Upper lobe of right lung (tissue), 1 donor: ENCODE data around the gene FUS. TPM values are rescaled to one million over a fixed set of nuclear protein-coding genes. Genes with fewer than 3 reads are reported as not detected.

Source experiments
- ATAC-seq: fragments of 200-7000 bp; cut with Tn5 transposase; one replicate; pipeline ENCODE4 v1.9.1; 2020; ENCODE audit warnings: mild to moderate bottlenecking, moderate library complexity
- DNase-seq: peaks from one replicate; pipeline ENCODE4 v3.0.0-alpha.2; 2020
- H3K27ac ChIP-seq: fragments of 200-600 bp; one replicate; pipeline ENCODE4 v1.8.0; 2022
- H3K27me3 ChIP-seq: fragments of 200-600 bp; one replicate; pipeline ENCODE4 v1.8.0; 2022; ENCODE audit warnings: mild to moderate bottlenecking
- H3K36me3 ChIP-seq: fragments of 200-600 bp; one replicate; pipeline ENCODE4 v1.8.0; 2022
- H3K4me1 ChIP-seq: fragments of 200-600 bp; one replicate; pipeline ENCODE4 v1.8.0; 2022
- H3K4me3 ChIP-seq: fragments of 200-600 bp; one replicate; pipeline ENCODE4 v1.8.0; 2022; ENCODE audit warnings: mild to moderate bottlenecking
- H3K9me3 ChIP-seq: fragments of 200-600 bp; one replicate; pipeline ENCODE4 v1.8.0; 2022
- CTCF ChIP-seq: fragments of 200-600 bp; IDR thresholded peaks from one replicate; pipeline ENCODE4 v1.8.0; 2022; ENCODE audit warnings: antibody characterized with exemption
- intact Hi-C: fragments of 100-400 bp; cut with DNase I; formaldehyde crosslinking; loops from one replicate; pipeline ENCODE4 v1.11.0; 2022
- total RNA-seq: library from RNA; stranded (reverse); fragmentation: NEBNext Ultra II Directional; extraction: Animal tissue kit (Norgen Biotek cat#: 25700); gene quantifications from one replicate; pipeline ENCODE4 v1.2.1, GENCODE V29; 2021
- donor health status: DM: no; HTN: yes; CAD: no; lungs with severe emphysema.

FUS gene
- total RNA-seq, 1 donor from 2014 or later, result 175 TPM

- DNase-seq (no peak), ATAC-seq (no peak)
- no peaks in the 10 kb centered on the region for H3K9me3 ChIP-seq
- intact Hi-C loops, result no loop called here
- H3K4me1 ChIP-seq, result peaks cover 28% of the 10 kb centered on the region
- no peak for TF ChIP-seq CTCF
- H3K4me3 ChIP-seq, result peak overlapping the region; percentile 83
- H3K27ac ChIP-seq, result no peak overlapping the region
- H3K36me3 ChIP-seq, result peaks cover 53% of the 10 kb centered on the region
- H3K27me3 ChIP-seq, result no peaks in the 10 kb centered on the region
Observed at GRCh38 chr16:31182391-31182790, 2.5 kb downstream of the FUS start.

- intact Hi-C loops, result no loop called here
- TF ChIP-seq CTCF, result no peak
- H3K4me1 ChIP-seq, result peaks cover 25% of the 10 kb centered on the region
- peak overlapping the region; percentile 83 for H3K4me3 ChIP-seq
- ATAC-seq (no peak), DNase-seq (no peak)
- H3K36me3 ChIP-seq, result peaks cover 66% of the 10 kb centered on the region
- no peaks in the 10 kb centered on the region for H3K27me3 ChIP-seq
- no peak overlapping the region for H3K27ac ChIP-seq
- no peaks in the 10 kb centered on the region for H3K9me3 ChIP-seq
Observed at GRCh38 chr16:31183432-31184428, 3.8 kb downstream of the FUS start.

GRCh38 chr16:31184888-31185287, 4.9 kb downstream of the FUS start:
- Histone ChIP-seq H3K9me3 (no peaks in the 10 kb centered on the region), H3K4me3 (no peak overlapping the region), H3K36me3 (peaks cover 78% of the 10 kb centered on the region), H3K27me3 (no peaks in the 10 kb centered on the region), H3K27ac (no peak overlapping the region), H3K4me1 (peaks cover 21% of the 10 kb centered on the region)
- no peak for ATAC-seq
- TF ChIP-seq CTCF, result no peak
- DNase-seq, result no peak
- intact Hi-C loops, result no loop called here

- Histone ChIP-seq H3K4me1 (peaks cover 21% of the 10 kb centered on the region), H3K9me3 (no peaks in the 10 kb centered on the region), H3K4me3 (no peak overlapping the region), H3K27me3 (no peaks in the 10 kb centered on the region), H3K36me3 (peaks cover 82% of the 10 kb centered on the region), H3K27ac (no peak overlapping the region)
- no peak for DNase-seq
- TF ChIP-seq CTCF, result no peak
- ATAC-seq, result no peak
- intact Hi-C loops, result no loop called here
Observed at GRCh38 chr16:31185339-31185738, 5.4 kb downstream of the FUS start.

- H3K27ac ChIP-seq, result no peak overlapping the region
- intact Hi-C loops, result no loop called here
- no peak for TF ChIP-seq CTCF
Observed at GRCh38 chr16:31186176-31186575, 6.2 kb downstream of the FUS start.

More at GRCh38 chr16:31186176-31186575, 6.2 kb downstream of the FUS start:
- DNase-seq (no peak), ATAC-seq (no peak)
- H3K9me3 ChIP-seq, result no peaks in the 10 kb centered on the region
- peaks cover 21% of the 10 kb centered on the region for H3K4me1 ChIP-seq
- no peaks in the 10 kb centered on the region for H3K27me3 ChIP-seq
- no peak overlapping the region for H3K4me3 ChIP-seq
- peaks cover 91% of the 10 kb centered on the region for H3K36me3 ChIP-seq
